OCI-LY7 (cell line): ENCODE results near the gene ADAM22. TPM values are rescaled to one million over a fixed set of nuclear protein-coding genes. Genes with fewer than 3 reads are reported as not detected.

Experiments used
- BruUV-seq: library from RNA; stranded (reverse); fragments of 400-500 nt; replicated peaks from 2 replicates; lab custom pipeline; 2021; lab: Mats Ljungman, UMichigan
- CTCF ChIA-PET: fragments of 300-600 bp; sonication (Branson Sonifier 250); formaldehyde crosslinking; loops from one replicate; lab custom pipeline; 2022; ENCODE audit warnings: antibody characterized with exemption; ENCODE audit not compliant: unreplicated experiment; lab: Charles Lee
- POLR2A ChIA-PET: fragments of 300-600 bp; sonication (Branson Sonifier 250); formaldehyde crosslinking; loops from one replicate; lab custom pipeline; 2022; ENCODE audit warnings: antibody characterized with exemption; lab: Charles Lee
- DNase-seq: peaks from one replicate; pipeline ENCODE4 v3.0.0-alpha.2; 2015; ENCODE audit warnings: low spot score
- H2AFZ ChIP-seq: fragments of 200-600 bp; sonication (generic), shearing (Covaris generic); 2 replicates; pipeline ENCODE4 v1.6.1; 2014; ENCODE audit warnings: mild to moderate bottlenecking, antibody characterized with exemption, low read length, moderate library complexity
- H3K27ac ChIP-seq: fragments of 200-600 bp; sonication (generic); 2 replicates; pipeline ENCODE4 v1.5.1; 2014; ENCODE audit warnings: mixed run types, low read depth, mild to moderate bottlenecking, moderate library complexity, low read length, inconsistent platforms; ENCODE audit not compliant: poor library complexity, severe bottlenecking
- H3K36me3 ChIP-seq: fragments of 200-600 bp; sonication (generic); 2 replicates; pipeline ENCODE4 v1.6.1; 2014; ENCODE audit warnings: mild to moderate bottlenecking, antibody characterized with exemption, low read length, moderate library complexity, mixed read lengths; ENCODE audit not compliant: insufficient read depth
- H3K4me1 ChIP-seq: fragments of 200-600 bp; sonication (generic); 2 replicates; pipeline ENCODE4 v1.5.1; 2014; ENCODE audit warnings: mild to moderate bottlenecking, low read length; ENCODE audit not compliant: insufficient read depth, poor library complexity, severe bottlenecking
- H3K4me2 ChIP-seq: fragments of 200-600 bp; sonication (generic); 2 replicates; pipeline ENCODE4 v1.6.1; 2014; ENCODE audit warnings: mild to moderate bottlenecking, low read length
- H3K4me3 ChIP-seq: fragments of 200-600 bp; sonication (generic); 2 replicates; pipeline ENCODE4 v1.5.1; 2014; ENCODE audit warnings: mild to moderate bottlenecking, low read depth, low read length; ENCODE audit not compliant: poor library complexity, severe bottlenecking
- H3K79me2 ChIP-seq: fragments of 200-600 bp; sonication (generic); 2 replicates; pipeline ENCODE4 v1.6.1; 2016; ENCODE audit warnings: low read depth, mild to moderate bottlenecking, low read length, moderate library complexity, mixed read lengths; ENCODE audit not compliant: insufficient read depth
- H3K9me2 ChIP-seq: fragments of 200-600 bp; sonication (generic); 2 replicates; pipeline ENCODE4 v1.6.1; 2016; ENCODE audit warnings: mild to moderate bottlenecking, low read length, mixed read lengths; ENCODE audit not compliant: insufficient read depth
- H3K9me3 ChIP-seq: fragments of 200-600 bp; sonication (generic); 2 replicates; pipeline ENCODE4 v1.6.1; 2014; ENCODE audit warnings: mild to moderate bottlenecking, mixed run types, low read length, mixed read lengths
- H4K20me1 ChIP-seq: fragments of 200-600 bp; sonication (generic); 2 replicates; pipeline ENCODE4 v1.6.1; 2014; ENCODE audit warnings: mild to moderate bottlenecking, antibody characterized with exemption, low read length, moderate library complexity, mixed read lengths; ENCODE audit not compliant: insufficient read depth
- EZH2phosphoT487 ChIP-seq: fragments of 200-600 bp; sonication (generic); IDR thresholded peaks from 2 replicates; pipeline ENCODE4 v1.6.1; 2018; ENCODE audit warnings: low read depth, borderline replicate concordance, mild to moderate bottlenecking, mixed run types, antibody characterized with exemption, low read length, moderate library complexity, mixed read lengths
- intact Hi-C: fragments of 100-400 bp; cut with micrococcal nuclease; formaldehyde crosslinking; loops from one replicate; pipeline ENCODE4 v1.10.0; 2022; ENCODE audit not compliant: unreplicated experiment
- total RNA-seq, 2 experiments: library from RNA; depleted of rRNA in 1 of 2; stranded (reverse); fragments of >200 nt in 1 of 2; shearing (Covaris generic) in 1 of 2; gene quantifications; 2 replicates each; pipeline ENCODE4 v1.2.3, GENCODE V29; 2014 to 2022
- TF ChIP-seq, protein P1 (sequence below): fragments of 200-600 bp; sonication (generic); conservative IDR thresholded peaks from 2 replicates; pipeline ENCODE4 v1.5.1; 2014; ENCODE audit warnings: mild to moderate bottlenecking, antibody characterized with exemption, low read length, moderate library complexity, mixed read lengths

ADAM22 gene
- total RNA-seq, 2 experiments from 2014 or later: 12.0 to 13.6 TPM

GRCh38 chr7:88001744-88002530, 67.9 kb downstream of the ADAM22 start:
- Histone ChIP-seq H3K36me3 (no peaks in the 10 kb centered on the region), H3K4me2 (no peak overlapping the region), H3K27ac (no peak overlapping the region), H4K20me1 (no peaks in the 10 kb centered on the region), H3K9me2 (no peaks in the 10 kb centered on the region), H3K9me3 (no peaks in the 10 kb centered on the region), H2AFZ (no peak overlapping the region), H3K4me3 (no peak overlapping the region), H3K4me1 (no peaks in the 10 kb centered on the region), H3K79me2 (no peaks in the 10 kb centered on the region)
- no TSS peak for BruUV-seq
- no peak for DNase-seq
- CTCF ChIA-PET: no interaction called here
- no peak for TF ChIP-seq EZH2phosphoT487
- TF ChIP-seq, protein P1, sequence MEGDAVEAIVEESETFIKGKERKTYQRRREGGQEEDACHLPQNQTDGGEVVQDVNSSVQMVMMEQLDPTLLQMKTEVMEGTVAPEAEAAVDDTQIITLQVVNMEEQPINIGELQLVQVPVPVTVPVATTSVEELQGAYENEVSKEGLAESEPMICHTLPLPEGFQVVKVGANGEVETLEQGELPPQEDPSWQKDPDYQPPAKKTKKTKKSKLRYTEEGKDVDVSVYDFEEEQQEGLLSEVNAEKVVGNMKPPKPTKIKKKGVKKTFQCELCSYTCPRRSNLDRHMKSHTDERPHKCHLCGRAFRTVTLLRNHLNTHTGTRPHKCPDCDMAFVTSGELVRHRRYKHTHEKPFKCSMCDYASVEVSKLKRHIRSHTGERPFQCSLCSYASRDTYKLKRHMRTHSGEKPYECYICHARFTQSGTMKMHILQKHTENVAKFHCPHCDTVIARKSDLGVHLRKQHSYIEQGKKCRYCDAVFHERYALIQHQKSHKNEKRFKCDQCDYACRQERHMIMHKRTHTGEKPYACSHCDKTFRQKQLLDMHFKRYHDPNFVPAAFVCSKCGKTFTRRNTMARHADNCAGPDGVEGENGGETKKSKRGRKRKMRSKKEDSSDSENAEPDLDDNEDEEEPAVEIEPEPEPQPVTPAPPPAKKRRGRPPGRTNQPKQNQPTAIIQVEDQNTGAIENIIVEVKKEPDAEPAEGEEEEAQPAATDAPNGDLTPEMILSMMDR: no peak
- POLR2A ChIA-PET: interaction anchor here (1.0 to 1.1 kb wide), 2 partner anchors 9 to 10 kb away, joined by 6 to 8 read pairs; no protein-coding TSS in a partner anchor
- intact Hi-C loops: loop anchor here (10.0 kb wide), 1 partner anchor 337 kb away; no protein-coding TSS in a partner anchor

- no peak for DNase-seq
- POLR2A ChIA-PET: interaction anchor here (0.5 to 1.1 kb wide), 3 partner anchors 9 to 189 kb away, joined by 3 to 8 read pairs (median 6); no protein-coding TSS in a partner anchor
- Histone ChIP-seq H3K9me3 (no peaks in the 10 kb centered on the region), H3K36me3 (no peaks in the 10 kb centered on the region), H3K4me1 (no peaks in the 10 kb centered on the region), H3K4me3 (no peak overlapping the region), H4K20me1 (no peaks in the 10 kb centered on the region), H3K9me2 (no peaks in the 10 kb centered on the region), H3K79me2 (no peaks in the 10 kb centered on the region), H3K4me2 (no peak overlapping the region), H2AFZ (no peak overlapping the region), H3K27ac (no peak overlapping the region)
- TF ChIP-seq, protein P1: no peak
- no peak for TF ChIP-seq EZH2phosphoT487
- CTCF ChIA-PET: no interaction called here
- intact Hi-C loops: loop anchor here (10.0 kb wide), 1 partner anchor 338 kb away; no protein-coding TSS in a partner anchor
- BruUV-seq: no TSS peak
Measured at GRCh38 chr7:88002617-88003016, 68.6 kb downstream of the ADAM22 start.

DNA sequence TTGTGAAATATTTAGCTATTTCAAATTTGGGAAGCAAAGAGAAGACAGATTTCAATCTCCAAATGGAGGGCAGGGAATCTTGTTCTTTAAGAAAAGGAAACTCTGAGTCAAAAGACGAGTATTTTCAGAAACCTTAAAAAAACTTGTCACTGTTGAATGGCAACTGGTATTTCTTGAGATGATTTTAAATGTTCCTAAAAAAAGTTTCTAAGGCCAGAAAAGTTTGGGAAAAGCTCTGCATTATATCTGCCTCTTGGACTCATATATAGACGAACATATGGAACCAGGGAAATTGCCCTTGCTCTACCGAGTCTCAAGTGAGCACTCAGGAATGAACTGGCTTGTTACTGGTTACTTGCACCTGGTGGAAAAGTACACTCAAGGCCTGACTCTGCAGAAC, 69.5 kb downstream of the ADAM22 start:
- H3K9me2 ChIP-seq: no peaks in the 10 kb centered on the region
- BruUV-seq: no TSS peak
- intact Hi-C loops: loop anchor here (10.0 kb wide), 1 partner anchor 339 kb away; no protein-coding TSS in a partner anchor
- H4K20me1 ChIP-seq: no peaks in the 10 kb centered on the region
- no peak overlapping the region for H3K27ac ChIP-seq
- ChIA-PET CTCF (no interaction called here), POLR2A (no interaction called here)
- no peaks in the 10 kb centered on the region for H3K36me3 ChIP-seq
- H3K4me3 ChIP-seq: no peak overlapping the region
- no peaks in the 10 kb centered on the region for H3K9me3 ChIP-seq
- H3K4me2 ChIP-seq: no peak overlapping the region
- no peaks in the 10 kb centered on the region for H3K79me2 ChIP-seq
- H3K4me1 ChIP-seq: no peaks in the 10 kb centered on the region
- DNase-seq: no peak
- no peak overlapping the region for H2AFZ ChIP-seq
- TF ChIP-seq, protein P1: no peak
- TF ChIP-seq EZH2phosphoT487: no peak
